Measurements from ENCODE around the gene RFX3.

The RFX3 gene

GRCh38 chr9:3179711-3180110 lies 346.1 kb downstream of the RFX3 start:
- no peak for DNase-seq (ENCODE audit: low read depth)
- no peak for TF ChIP-seq CTCF (IDR thresholded peaks at IDR 0.05; ENCODE audit: low read depth, low read length, missing control alignments)

GRCh38 chr9:3177936-3178335 lies 347.9 kb downstream of the RFX3 start:
- no peak for TF ChIP-seq CTCF (IDR thresholded peaks at IDR 0.05; ENCODE audit: low read depth, low read length, missing control alignments)
- DNase-seq (ENCODE audit: low read depth) = no peak
- no peak overlapping the region for H3K4me3 ChIP-seq (ENCODE audit: low read depth, low read length)

More at GRCh38 chr9:3179711-3180110, 346.1 kb downstream of the RFX3 start:
- H3K4me3 ChIP-seq (ENCODE audit: low read depth, low read length) = no peak overlapping the region

GRCh38 chr9:3177146-3177761 lies 348.5 kb downstream of the RFX3 start:
- no peak for TF ChIP-seq CTCF (IDR thresholded peaks at IDR 0.05; ENCODE audit: low read depth, low read length, missing control alignments)
- H3K4me3 ChIP-seq (ENCODE audit: low read depth, low read length) = no peak overlapping the region
- no peak for DNase-seq (ENCODE audit: low read depth)

GRCh38 chr9:3173374-3173773 lies 352.4 kb downstream of the RFX3 start:
- DNase-seq (ENCODE audit: low read depth) = no peak
- TF ChIP-seq CTCF (IDR thresholded peaks at IDR 0.05; ENCODE audit: low read depth, low read length, missing control alignments) = no peak
- H3K4me3 ChIP-seq (ENCODE audit: low read depth, low read length) = no peak overlapping the region

GRCh38 chr9:3170819-3171218 lies 355.0 kb downstream of the RFX3 start:
- DNase-seq (ENCODE audit: low read depth) = no peak
- no peak overlapping the region for H3K4me3 ChIP-seq (ENCODE audit: low read depth, low read length)
- no peak for TF ChIP-seq CTCF (IDR thresholded peaks at IDR 0.05; ENCODE audit: low read depth, low read length, missing control alignments)
